GM19240 (cell line): ENCODE data around the gene AP5Z1.

ENCODE experiments used
- DNase-seq: peaks from one replicate; pipeline ENCODE4 v3.0.0; 2011; ENCODE audit warnings: low spot score; ENCODE audit not compliant: insufficient read length

Gene AP5Z1

DNA sequence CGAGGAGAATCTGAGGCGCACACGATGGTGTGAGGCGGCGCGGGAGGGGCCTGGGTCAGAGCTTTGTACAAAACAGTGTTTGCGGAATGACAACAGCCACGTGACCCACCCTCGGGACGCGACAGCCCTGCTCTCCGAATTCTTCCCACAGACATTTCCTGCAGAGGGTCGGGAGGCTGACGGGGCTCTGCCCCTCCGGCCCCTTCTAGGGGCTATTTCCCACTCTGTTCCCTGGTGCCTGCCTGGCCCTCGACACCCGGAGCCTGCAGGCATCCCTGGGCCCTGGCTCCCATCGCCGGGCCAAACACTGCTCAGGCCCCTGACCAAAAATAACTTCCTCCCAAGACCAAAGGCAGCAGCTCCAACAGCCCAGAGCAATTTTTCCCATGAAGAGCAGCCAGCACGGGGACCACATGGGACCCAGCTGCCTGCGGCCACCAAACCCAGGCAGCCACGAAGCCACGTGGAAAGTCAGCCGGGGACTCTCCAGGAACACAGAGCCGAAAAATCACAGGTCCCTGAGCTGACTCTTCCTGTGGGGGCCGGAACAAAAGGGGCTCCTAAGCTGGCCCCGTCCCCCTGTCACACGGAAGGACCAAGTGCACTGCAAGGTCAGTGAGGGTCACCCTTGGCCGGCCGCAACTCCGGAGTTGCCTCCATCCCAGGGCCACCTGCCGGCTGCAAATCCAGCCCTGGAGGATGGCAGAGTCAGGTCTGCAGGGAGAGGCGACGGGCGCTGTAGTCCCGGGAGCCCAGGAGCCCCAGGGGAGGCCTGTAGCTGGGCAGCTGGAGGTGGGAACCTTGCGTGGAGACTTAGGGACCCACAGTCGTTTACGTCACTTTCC, 44.4 kb downstream of the AP5Z1 start:
- no peak for DNase-seq

DNA sequence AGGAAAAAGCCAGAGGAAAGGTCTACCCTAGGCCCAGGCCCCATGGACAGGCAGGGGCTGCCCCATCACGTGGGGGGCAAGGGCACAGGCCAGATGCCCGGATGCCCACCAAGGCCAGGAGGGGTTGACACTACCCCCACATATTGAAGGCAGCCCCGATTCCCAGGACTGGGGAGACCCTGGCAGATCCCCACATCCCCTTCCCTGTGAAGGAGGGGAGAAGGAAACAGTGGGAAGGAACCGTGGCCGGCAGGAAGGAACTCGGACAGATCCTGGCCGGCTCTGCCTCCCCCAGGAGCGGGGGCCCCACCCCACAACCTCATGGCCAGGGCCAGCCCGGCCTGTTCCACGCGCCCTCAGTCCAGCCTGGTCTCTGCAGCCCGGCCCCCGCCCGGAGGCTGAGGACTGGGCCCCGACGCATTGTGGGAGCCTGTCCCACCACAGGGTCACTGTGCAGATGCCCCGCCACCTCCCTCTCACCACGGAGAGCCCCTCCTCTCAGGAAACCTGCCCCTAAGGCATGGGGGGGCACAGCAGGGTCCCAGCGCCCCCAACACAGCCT, 45.1 kb downstream of the AP5Z1 start:
- no peak for DNase-seq

DNA sequence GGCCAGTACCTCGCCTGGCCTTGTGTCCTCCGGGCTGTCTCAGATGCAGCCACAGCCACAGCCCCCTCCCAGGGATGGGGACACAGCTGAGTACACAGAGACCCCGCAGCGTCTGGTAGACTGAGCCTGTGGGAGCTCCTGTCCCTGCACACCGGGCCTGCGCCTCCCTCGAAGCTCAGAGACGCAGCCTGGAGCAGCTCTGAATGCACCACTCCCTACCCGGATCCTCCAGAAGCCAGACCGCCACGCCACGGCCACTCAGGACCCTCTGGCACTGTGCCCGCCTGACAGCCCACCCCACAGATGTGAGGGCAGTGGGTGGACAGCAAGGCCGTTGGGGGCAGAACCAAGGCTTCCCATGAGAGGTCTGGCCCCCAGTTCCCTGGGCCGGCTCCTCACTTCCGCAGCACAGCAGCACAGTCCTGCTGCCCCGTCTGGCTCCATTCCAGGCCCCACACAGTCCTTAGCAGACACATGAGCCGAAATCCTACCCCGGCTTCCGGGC, 45.6 kb downstream of the AP5Z1 start:
- no peak for DNase-seq

DNA sequence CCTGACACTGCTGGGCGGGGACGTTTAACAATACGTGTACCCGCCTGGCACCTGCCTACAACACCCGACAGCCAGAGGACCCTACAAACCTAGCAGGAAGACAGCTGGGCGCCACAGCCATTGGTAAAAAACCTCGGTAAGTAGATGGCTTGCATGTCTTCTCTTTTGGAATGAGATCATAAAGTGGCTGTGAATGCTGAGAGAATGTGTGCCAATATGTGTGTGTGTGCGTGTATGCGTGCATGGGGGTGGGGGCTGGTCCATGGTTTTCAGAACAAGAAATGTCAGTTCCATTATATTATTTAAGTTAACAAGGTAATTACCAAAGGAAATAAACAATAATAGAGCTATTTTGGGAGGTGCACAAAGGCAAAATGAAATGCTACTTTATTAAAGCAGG, 47.3 kb downstream of the AP5Z1 start:
- no peak for DNase-seq

DNA sequence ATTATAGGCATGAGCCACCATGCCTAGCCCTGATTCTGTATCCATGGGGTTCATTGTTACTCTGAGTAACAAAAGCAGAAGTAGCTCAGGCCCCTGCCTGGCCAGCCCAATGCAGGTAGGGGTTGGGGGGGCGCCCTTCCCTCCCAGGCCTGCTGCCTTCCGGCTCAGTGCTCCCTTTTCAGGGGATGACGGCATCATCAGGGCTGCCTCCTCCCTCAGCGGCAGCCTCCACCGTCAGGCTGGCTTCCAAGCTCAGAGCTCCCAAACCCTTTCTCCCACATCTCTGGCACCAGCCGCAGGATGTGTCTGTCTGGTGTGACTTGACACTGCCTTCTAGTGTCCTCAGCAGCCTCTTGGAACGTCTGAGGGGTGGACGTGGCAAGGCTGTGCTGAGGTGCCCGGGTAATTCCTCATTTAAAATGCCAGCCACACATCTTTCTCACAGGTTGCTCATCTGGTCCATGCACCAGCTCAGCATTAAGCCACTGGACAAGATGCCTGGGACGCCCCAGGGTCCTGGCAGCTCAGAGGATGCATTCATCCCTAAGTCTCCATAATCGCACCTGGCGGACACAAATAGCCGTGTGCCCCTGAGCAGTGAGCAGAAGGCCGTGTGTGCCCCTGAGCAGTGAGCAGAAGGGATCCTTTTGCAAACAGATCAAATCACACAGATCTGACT, 48.2 kb downstream of the AP5Z1 start:
- no peak for DNase-seq

DNA sequence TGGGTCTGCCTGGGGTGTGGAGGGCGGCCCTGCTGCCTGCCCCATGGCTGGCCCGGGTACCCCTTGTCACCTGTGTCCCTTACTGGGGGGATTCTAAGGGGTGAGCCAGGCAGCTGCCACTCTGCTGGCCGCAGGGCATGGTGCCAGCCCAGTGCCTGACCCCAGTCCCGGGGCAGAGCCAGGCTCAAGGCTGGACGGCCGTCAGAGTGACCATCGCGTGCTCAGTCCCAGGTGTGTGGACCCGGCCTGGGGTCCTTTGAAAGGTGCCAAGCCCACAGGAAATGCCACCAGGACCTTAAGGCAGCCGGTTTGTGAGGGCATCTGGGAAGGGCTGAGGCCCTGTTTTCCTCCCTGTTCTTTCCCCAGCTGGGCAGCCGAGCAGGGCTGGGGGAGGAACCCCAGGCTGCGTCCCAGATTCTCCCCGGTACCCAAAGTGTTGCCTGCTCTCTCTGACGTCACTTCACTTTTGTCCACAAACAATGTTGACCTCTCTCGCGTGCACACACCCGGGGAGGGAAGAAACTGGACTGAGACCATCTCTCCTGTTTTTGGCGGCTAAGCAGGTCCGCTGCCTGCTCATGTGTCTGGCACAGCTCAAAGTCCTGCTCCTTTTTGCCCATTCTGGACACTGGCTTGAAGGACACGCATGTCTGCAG, 48.8 kb downstream of the AP5Z1 start:
- no peak for DNase-seq

DNA sequence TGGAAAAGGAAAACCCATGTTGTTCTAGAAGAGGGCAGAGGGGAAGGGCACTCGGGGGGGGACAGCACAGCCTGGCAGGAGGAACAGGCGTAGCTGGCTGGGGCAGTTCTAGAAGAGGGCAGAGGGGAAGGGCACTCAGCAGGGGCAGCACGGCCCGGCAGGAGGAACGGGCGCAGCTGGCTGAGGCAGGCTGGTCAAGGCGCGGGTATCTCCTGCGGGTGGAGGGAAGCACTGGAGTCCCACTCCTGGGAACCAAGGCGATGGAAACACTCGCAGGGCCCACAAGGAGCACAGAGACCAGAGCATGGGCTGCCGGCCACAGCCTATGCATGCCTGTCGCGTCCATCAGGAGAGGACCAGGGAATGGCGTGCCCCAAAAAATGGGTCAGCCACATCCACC, 49.7 kb downstream of the AP5Z1 start:
- no peak for DNase-seq

DNA sequence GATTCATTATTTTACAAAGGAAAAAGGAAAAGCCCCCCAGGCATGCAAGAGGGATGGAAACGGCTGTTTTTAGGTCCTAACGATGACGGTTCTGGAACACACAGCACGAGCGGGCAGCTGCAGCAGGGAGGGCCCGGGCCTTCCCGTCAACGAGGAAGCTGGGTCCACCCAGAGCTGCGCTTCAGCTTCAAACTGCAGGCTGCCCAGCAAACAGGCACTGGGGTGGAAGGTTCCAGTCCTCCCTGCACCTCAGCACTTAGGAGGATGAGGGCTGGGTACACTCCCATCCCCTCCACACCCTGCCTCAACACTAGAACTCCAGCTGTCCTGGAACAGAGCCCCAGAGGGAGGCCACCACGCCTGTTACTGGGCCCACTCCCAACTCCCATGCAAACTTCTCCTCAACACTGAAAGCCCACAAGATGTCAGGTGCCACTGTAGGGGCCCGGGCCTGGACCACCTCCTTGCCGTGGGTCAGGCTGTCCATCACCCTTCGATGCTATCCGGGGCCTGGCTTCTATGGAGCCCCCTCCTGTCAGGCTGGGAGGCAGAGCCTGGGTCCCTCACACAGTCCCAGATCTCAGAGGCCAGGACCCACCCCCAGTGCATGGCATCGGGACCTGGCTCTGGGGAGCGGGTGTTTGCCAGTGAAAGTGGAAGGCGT, 53.4 kb downstream of the AP5Z1 start:
- DNase-seq: no peak

DNA sequence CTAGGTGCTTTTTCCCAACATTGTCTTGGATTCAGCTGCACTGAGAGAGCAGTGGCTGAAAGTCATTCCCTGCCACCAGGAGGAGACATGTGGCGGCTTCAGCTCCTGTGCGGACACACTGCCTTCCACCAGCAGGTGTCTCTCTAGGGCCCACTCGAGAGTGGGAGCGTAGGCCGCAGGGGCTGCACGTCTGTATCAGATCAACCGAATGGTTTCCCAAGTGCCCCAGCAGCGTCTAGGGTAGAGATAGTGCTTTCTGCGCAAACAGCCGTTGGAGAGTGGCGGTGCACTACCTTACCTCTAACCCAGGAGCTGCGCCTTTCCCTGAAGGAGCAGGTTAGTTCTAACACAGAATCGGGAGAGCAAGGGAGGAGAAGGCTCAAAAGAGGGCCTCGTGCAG, 54.8 kb downstream of the AP5Z1 start:
- no peak for DNase-seq

DNA sequence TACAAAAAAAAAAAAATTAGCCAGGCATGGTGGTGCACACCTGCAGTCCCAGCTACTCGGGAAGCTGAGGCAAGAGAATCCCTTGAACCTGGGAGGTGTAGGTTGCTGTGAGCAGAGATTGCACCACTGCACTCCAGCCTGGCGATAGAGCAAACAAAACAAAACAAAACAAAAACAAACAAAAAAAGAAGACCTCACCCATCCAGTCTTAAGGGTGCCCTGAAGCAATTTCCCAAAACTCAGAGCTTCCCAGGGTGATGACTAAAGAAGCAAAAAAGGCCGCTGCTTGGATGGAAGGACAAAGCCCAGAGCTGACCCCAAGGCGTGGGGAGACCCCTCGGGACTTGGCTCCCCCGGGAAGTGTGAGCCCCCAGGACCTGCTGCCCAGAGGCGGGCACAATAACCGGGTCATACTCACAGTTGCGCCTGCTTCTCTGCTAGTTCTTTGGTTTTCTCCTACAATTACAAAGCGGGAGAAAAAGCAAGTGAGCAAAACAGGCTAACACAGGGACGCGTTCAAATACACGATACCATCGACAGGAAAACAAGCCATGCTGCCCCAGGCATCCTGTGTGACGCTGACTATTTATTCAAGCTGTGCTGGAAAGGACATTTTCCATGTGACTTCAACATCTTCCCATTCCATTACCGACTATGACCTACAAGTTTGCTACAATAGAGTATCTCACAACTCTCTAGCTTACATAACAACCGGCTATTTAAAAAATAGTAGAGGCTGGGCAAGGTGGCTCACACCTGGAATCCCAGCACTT, 56.5 kb downstream of the AP5Z1 start:
- DNase-seq: no peak

DNA sequence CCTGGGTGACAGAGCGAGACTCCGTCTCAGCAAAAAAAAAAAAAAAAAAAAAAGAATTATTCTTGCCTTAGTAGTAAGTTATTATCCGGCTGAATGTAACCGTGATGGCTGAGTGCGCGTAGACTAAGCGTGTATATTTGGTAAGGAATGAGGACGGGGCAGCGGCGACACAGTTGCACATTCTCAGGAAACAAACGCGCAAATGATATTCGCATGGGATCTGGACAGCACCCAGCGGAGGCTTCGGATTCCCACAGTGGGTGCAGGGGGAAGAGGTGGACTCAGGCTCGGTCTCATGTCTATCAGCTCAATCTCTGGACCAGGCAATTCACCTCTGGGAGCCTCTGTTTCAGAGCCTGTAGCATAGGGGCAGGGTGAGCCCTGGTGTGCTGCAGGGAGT, 57.3 kb downstream of the AP5Z1 start:
- no peak for DNase-seq

DNA sequence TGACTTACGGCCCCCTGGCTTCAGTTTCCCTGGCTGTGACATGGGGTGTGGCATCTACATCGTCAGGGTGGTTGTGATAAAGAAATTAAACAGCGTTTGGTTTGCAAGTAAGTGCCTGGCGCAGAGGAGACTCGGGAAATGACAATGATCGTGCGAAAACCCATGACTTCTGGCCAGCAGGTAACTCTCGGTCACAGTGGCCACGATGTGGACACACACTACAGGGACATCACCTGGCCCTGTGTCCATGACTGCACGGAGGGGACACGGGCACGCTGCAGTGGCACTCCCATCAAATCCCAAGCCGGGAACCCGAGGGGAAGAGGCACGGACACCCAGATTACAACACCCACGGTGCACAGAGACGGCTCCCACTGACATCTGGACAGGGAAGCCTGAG, 57.8 kb downstream of the AP5Z1 start:
- no peak for DNase-seq

DNA sequence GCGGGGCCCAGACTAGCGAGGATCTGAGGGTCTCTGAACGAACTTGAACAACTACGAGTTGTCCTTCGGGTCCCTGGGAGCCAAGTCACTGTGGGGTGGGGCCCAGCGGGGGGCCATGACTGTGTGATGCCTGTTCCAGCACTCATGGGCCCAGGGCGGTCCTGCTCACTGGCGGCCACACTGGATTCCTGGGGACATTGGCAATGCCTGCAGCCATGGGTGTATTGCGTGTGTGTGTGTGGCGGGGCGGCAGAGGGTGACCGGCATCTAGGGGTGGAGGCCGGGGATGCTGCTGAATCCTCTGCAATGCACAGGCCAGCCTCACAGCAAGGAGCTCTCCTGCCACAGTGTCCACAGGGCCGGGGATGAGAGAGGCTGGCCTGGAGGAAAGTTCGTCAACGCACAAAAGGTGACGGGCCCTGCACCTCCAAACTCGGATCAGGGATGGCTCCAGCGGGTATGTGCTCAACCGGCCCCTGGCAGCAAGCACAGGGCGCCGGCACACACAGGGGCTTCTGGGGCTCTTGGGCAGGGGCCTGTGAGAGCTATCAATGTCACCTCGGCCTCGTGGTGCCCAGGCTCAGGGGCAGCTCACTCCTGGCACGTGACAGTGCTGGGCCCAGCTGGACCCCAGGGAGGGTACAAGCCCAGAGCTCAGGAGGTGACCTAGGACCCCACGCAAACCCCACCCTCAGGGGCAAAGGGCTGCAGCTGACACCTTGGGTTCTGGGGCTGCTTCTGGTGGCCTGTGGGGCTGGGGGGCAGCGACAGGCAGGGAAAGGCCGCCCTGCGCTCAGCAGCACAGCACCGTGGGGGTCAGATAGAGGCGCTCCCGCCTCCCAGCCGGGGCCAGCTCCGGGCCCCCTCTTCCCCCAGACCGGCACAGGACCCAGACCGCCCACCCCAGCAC, 58.5 kb downstream of the AP5Z1 start:
- DNase-seq: no peak

DNA sequence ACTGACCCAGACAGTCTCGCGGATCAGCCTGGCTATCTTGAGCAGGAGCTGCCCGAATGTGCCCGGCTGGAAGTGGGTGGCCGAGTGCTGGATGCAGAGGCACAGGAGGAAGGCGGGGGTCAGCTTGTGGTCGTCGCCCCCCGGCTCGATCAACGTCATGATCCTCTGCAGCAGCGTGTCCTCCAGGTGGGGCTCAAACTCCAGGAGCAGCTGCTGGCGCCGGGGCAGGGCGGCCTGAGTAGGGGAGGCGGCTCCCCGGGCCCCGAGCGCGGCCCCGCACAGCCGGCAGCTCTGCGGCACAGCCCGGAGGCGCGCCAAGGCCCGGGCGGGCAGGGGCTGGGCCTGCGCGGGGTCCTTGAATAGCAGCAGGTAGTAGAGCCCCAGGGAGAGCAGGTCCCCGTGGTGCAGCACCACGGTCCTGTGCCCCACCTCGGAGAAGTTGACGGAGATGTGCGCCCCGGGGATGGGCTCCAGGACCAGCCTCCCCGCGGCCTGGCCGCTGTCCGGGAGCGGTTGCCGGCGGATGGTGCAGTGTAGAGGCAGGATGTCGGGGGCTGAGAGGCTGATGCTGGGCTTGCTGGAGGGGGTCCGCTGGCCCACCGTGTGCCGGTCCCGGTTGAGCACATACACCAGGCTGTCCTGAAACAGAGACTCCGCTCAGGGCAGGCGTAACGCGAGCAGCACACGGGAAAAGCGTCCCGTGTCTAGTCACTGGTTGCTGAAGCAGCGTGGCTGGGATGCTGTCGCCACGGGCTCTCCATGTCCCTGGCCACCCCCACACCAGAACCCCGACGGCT, 59.4 kb downstream of the AP5Z1 start:
- DNase-seq: no peak

DNA sequence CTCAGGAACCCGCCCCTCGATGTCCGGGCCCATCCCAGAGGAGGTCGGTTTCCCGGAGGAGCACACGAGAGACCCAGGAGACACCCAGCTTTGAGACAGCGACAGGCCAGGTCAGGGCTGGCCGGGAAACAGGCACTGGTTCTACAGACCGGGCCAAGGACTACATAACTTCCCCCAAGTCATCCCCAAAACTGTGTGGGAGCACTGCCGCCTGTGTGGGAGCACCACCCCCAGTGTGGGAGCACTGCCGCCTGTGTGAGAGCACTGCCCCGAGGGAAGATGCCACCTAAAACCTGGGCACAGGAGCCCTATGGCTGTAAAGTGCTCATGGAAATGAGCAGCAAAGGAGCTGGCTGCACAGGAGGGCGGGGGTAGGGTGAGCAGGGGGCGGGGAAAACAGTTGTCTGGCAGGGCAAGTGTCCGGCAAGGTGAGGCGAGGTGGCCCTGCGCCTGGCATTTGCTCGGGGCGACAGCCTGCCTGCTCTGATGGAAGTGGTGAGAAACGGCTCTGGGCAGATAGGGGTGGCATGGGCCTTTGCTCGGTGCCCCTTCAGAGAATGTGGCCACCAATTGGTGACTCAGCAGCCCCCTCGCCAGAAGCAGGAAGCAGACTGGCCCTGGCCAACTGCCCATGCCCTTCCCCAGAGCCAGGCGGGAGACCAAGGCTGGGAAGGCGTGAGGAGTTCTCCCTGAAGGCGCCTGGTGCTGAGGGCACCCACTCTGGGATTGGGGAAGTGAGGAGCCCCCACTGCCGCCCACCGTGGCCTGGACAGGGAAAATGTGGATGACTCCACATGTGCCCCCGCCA, 60.2 kb downstream of the AP5Z1 start:
- DNase-seq: no peak

DNA sequence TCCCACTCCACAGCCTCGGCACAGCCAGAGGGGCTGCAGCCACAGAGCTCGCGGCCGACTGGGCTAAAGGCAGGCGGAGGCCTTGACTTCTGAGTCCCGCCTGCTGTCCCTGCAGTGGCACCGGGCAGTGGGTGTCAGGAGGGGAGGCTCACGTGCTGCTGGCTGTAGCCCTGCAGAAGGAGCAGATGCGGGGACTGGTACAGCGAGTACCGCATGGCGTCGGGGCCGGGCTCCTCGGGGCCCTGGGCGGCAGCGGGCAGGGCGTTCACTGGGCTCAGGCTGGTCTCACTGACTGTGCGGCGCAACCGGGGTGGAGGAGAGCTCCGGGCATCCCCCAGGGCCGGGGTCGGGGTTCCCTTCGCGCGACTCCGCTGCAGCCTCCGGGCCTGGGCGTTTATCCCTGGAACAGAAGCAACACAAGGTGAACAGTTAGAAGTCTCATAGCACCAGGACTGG, 60.8 kb downstream of the AP5Z1 start:
- DNase-seq: no peak

DNA sequence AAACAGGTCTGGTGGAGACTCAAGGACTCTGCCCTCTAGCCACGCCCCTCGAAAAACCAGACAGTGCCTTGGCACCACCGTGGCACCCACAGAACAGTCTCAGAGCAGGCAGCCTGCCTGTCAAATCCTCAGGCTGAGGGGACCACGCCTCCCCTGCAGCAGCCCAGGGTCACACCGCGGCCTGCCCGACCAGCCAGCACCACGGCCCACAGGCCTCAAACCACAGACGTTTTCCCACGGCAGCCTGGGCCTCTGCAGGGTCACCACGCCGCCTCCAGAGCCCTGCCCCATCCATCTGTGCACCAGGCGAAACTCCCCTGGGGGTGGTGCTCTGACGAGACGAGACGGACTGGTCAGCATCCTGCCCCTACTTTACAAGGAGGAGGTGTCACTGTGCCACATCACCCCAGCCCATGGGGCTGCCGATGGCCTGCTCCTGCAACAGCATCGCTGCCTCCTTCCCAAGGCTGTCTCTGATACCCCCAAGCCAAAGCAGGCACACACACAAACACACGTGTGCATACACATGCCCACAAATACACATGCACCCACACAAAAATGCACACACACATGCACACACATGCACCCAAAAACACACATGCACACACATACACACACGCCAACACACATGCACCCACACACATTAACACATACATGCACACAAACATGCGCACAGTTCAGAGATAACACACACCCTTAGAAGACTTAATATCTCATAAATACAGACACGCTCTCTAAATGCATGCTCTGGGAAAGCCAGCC, 61.8 kb downstream of the AP5Z1 start:
- no peak for DNase-seq
